Keratinocyte (primary cell): ENCODE measurements around the gene OTOP2. TPM values are rescaled to one million over a fixed set of nuclear protein-coding genes. Genes with fewer than 3 reads are reported as not detected.

ENCODE experiments used
- DNase-seq: peaks from one replicate; pipeline ENCODE4 v3.0.0-alpha.2; 2011; ENCODE audit warnings: low read depth, missing footprints, low spot score
- FAIRE-seq: peaks from 2 replicates; lab custom pipeline; 2011; peaks lifted over from hg19 to GRCh38; lab: Jason Lieb, UNC
- H2AFZ ChIP-seq: 2 replicates; pipeline ENCODE4 v1.6.0; 2012; ENCODE audit warnings: low read length, control low read depth, inconsistent platforms; ENCODE audit not compliant: control insufficient read depth
- H3K27ac ChIP-seq: 2 replicates; pipeline ENCODE4 v1.5.1; 2011; ENCODE audit warnings: low read length; ENCODE audit not compliant: control insufficient read depth, insufficient read depth
- H3K27me3 ChIP-seq: 3 replicates; pipeline ENCODE4 v1.6.0; 2011; ENCODE audit warnings: low read length; ENCODE audit not compliant: control insufficient read depth, insufficient read depth; ENCODE audit errors: extremely low read depth
- H3K36me3 ChIP-seq, 2 experiments: 2 replicates in 1 of 2; 3 replicates in 1 of 2; pipeline ENCODE4 v1.5.1; 2011; ENCODE audit warnings: low read length in 2 of 2, mild to moderate bottlenecking in 1 of 2; ENCODE audit not compliant: control insufficient read depth in 2 of 2, insufficient read depth in 2 of 2; ENCODE audit errors: extremely low read depth in 1 of 2
- H3K4me1 ChIP-seq: 3 replicates; pipeline ENCODE4 v1.5.1; 2011; ENCODE audit warnings: low read length; ENCODE audit not compliant: control insufficient read depth, insufficient read depth; ENCODE audit errors: extremely low read depth
- H3K4me2 ChIP-seq: 3 replicates; pipeline ENCODE4 v1.6.0; 2011; ENCODE audit warnings: low read depth, low read length; ENCODE audit not compliant: control insufficient read depth, insufficient read depth; ENCODE audit errors: extremely low read depth
- H3K4me3 ChIP-seq, 3 experiments: fragments of 200-600 bp in 1 of 3; sonication (generic) in 1 of 3; 2 replicates in 2 of 3; 3 replicates in 1 of 3; pipeline ENCODE4 v1.5.1; 2011 to 2016; ENCODE audit warnings: low read length in 3 of 3, mild to moderate bottlenecking in 3 of 3, control low read depth in 2 of 3, inconsistent platforms in 1 of 3, low read depth in 1 of 3, mixed read lengths in 1 of 3, mixed run types in 1 of 3, moderate library complexity in 1 of 3; ENCODE audit not compliant: control insufficient read depth in 2 of 3, insufficient read depth in 2 of 3; ENCODE audit errors: extremely low read depth in 1 of 3
- H3K79me2 ChIP-seq: 2 replicates; pipeline ENCODE4 v1.6.0; 2012; ENCODE audit warnings: low read length; ENCODE audit not compliant: control insufficient read depth, insufficient read depth
- H3K9ac ChIP-seq: 3 replicates; pipeline ENCODE4 v1.6.0; 2011; ENCODE audit warnings: low read length; ENCODE audit not compliant: control insufficient read depth, insufficient read depth; ENCODE audit errors: extremely low read depth
- H3K9me1 ChIP-seq: 3 replicates; pipeline ENCODE4 v1.6.0; 2011; ENCODE audit warnings: low read length; ENCODE audit not compliant: control insufficient read depth, insufficient read depth; ENCODE audit errors: extremely low read depth
- H3K9me3 ChIP-seq: 2 replicates; pipeline ENCODE4 v1.5.1; 2012; ENCODE audit warnings: low read depth, low read length; ENCODE audit not compliant: control insufficient read depth
- H4K20me1 ChIP-seq: 3 replicates; pipeline ENCODE4 v1.6.0; 2011; ENCODE audit warnings: low read length; ENCODE audit not compliant: control insufficient read depth, insufficient read depth; ENCODE audit errors: extremely low read depth
- EZH2 ChIP-seq: IDR thresholded peaks from one replicate; pipeline ENCODE4 v1.6.1; 2012; ENCODE audit warnings: inconsistent platforms, mild to moderate bottlenecking, low read length, moderate library complexity
- dilution Hi-C: fragments of 300-500 bp; cut with MboI; formaldehyde crosslinking; loops from one replicate; pipeline ENCODE4 v1.7.0; 2020; ENCODE audit warnings: low sequenced_read_pairs; ENCODE audit not compliant: extremely low pct_ligation_motif_present
- polyA plus RNA-seq, 5 experiments: library from polyadenylated mRNA; depleted of rRNA in 3 of 5; stranded (reverse) in 3 of 5; stranded (forward) in 1 of 5; unstranded in 1 of 5; fragments of >200 nt; gene quantifications; 1 replicate in 1 of 5; 2 replicates in 3 of 5; 3 replicates in 1 of 5; pipeline versions ENCODE4 v1.2.1 to v1.2.3, GENCODE V29; 2011 to 2012; ENCODE audit warnings: missing spikeins in 2 of 5, low read depth in 1 of 5, low replicate concordance in 1 of 5
- TF ChIP-seq, protein P1 (sequence below), 3 experiments: IDR thresholded peaks in 1 of 3; conservative IDR thresholded peaks in 1 of 3; optimal IDR thresholded peaks in 1 of 3; 2 replicates in 2 of 3; 3 replicates in 1 of 3; pipeline versions ENCODE3 to v1.5.1; 2011; ENCODE audit warnings: low read length in 3 of 3, mild to moderate bottlenecking in 3 of 3, moderate library complexity in 2 of 3, control low read depth in 1 of 3, inconsistent platforms in 1 of 3; ENCODE audit not compliant: insufficient read depth in 2 of 3; ENCODE audit errors: extremely low read depth in 1 of 3

The OTOP2 gene
- polyA plus RNA-seq, 1 donor (not counting 4 experiments of a cell fraction or from before 2014, with no cell fraction given): not detected

- no peak for FAIRE-seq
Observed at GRCh38 chr17:74903034-74903433, 21.0 kb upstream of the OTOP2 start.

GRCh38 chr17:74903671-74904070, 20.4 kb upstream of the OTOP2 start:
- H3K9ac ChIP-seq: no peak overlapping the region
- no peak for TF ChIP-seq EZH2
- TF ChIP-seq, protein P1, sequence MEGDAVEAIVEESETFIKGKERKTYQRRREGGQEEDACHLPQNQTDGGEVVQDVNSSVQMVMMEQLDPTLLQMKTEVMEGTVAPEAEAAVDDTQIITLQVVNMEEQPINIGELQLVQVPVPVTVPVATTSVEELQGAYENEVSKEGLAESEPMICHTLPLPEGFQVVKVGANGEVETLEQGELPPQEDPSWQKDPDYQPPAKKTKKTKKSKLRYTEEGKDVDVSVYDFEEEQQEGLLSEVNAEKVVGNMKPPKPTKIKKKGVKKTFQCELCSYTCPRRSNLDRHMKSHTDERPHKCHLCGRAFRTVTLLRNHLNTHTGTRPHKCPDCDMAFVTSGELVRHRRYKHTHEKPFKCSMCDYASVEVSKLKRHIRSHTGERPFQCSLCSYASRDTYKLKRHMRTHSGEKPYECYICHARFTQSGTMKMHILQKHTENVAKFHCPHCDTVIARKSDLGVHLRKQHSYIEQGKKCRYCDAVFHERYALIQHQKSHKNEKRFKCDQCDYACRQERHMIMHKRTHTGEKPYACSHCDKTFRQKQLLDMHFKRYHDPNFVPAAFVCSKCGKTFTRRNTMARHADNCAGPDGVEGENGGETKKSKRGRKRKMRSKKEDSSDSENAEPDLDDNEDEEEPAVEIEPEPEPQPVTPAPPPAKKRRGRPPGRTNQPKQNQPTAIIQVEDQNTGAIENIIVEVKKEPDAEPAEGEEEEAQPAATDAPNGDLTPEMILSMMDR (optimal IDR thresholded peaks at IDR 0.05 in 1 of 3, IDR thresholded peaks at IDR 0.05 in 1 of 3, conservative IDR thresholded peaks at IDR 0.05 in 1 of 3; ENCODE audit: extremely low read depth in 1 of 3, insufficient read depth in 2 of 3, low read length in 3 of 3): no peak
- H3K4me2 ChIP-seq: no peak overlapping the region
- no peaks in the 10 kb centered on the region for H3K36me3 ChIP-seq
- no peaks in the 10 kb centered on the region for H3K27me3 ChIP-seq
- no peak for DNase-seq
- H2AFZ ChIP-seq: no peak overlapping the region
- H3K27ac ChIP-seq: no peak overlapping the region
- no peak overlapping the region for H3K4me3 ChIP-seq
- no peaks in the 10 kb centered on the region for H3K9me3 ChIP-seq
- H3K79me2 ChIP-seq: no peaks in the 10 kb centered on the region
- H3K4me1 ChIP-seq: no peaks in the 10 kb centered on the region
- no peaks in the 10 kb centered on the region for H3K9me1 ChIP-seq
- no peak for FAIRE-seq
- H4K20me1 ChIP-seq: no peaks in the 10 kb centered on the region
- dilution Hi-C loops: no loop called here

More at GRCh38 chr17:74903034-74903433, 21.0 kb upstream of the OTOP2 start:
- no peak overlapping the region for H3K4me2 ChIP-seq
- no peak overlapping the region for H3K27ac ChIP-seq
- DNase-seq: no peak
- H3K79me2 ChIP-seq: no peaks in the 10 kb centered on the region
- dilution Hi-C loops: no loop called here
- TF ChIP-seq, protein P1 (optimal IDR thresholded peaks at IDR 0.05 in 1 of 3, IDR thresholded peaks at IDR 0.05 in 1 of 3, conservative IDR thresholded peaks at IDR 0.05 in 1 of 3; ENCODE audit: extremely low read depth in 1 of 3, insufficient read depth in 2 of 3, low read length in 3 of 3): no peak
- no peak for TF ChIP-seq EZH2
- peaks cover 4% of the 10 kb centered on the region for H3K4me1 ChIP-seq
- H3K9me1 ChIP-seq: no peaks in the 10 kb centered on the region
- no peaks in the 10 kb centered on the region for H3K9me3 ChIP-seq
- H3K4me3 ChIP-seq: no peak overlapping the region
- H2AFZ ChIP-seq: no peak overlapping the region
- H3K9ac ChIP-seq: no peak overlapping the region
- H3K36me3 ChIP-seq: no peaks in the 10 kb centered on the region
- H4K20me1 ChIP-seq: no peaks in the 10 kb centered on the region
- no peaks in the 10 kb centered on the region for H3K27me3 ChIP-seq
